ENCODE results near the gene ETV7.
"Not testable (repeated sequence)": the region's sequence is repeated elsewhere in the genome, so short reads cannot be mapped to it uniquely, and the experiment has no call there.

Gene ETV7
- total RNA-seq, result 1.2 to 2.9 (median 2.6) reads per million in 3 experiments

- DNase-seq, result peak; percentile 27
These were observed at the start of gene ETV7 for GRCh38 chr6:36387440-36388303. ETV7 (minus strand) TSS chr6:36387669; CDS start chr6:36387541, 128 bp downstream.

- DNase-seq, result no peak
These were observed 49.0 kb upstream of the ETV7 start for GRCh38 chr6:36436466-36436865.

- DNase-seq, result no peak
These were observed 44.7 kb upstream of the ETV7 start for GRCh38 chr6:36432151-36432671.

GRCh38 chr6:36431197-36431596 lies 43.7 kb upstream of the ETV7 start:
- DNase-seq, result no peak

DNA sequence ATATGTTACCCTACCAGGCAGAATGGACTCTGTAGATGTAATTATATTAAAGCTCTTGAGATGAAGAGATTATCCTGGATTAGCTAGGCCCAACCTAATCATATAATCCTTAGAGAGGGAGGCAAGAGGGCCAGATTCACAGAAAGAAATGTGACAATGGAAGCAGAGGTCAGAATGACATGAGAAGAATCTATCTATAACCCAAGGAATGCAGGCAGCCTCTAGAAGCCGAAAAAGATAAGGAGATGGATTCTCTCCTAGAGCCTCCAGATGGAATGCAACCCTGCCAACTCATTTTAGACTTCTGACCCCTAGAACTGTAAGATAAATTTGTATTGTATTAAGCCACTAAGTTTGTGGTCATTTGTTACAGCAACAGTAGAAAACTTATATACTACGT lies 42.9 kb upstream of the ETV7 start:
- DNase-seq, result no peak

DNA sequence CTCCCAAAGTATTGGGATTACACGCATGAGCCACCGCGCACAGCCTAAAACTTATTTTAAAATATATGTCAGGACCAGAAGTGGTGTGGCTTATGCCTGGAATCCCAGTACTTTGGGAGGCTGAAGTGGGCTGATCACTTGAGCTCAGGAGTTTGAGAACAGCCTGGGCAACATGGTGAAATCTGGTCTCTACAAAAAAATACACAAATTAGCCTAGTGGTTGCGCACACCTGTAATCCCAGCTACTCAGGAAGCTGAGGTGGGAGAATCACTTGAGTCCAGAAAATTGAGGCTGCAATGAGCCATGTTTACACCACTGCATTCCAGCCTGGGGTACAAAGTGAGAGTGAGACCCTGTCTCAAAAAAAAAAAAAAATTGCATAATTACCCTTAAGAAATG lies 41.4 kb upstream of the ETV7 start:
- no peak for DNase-seq

- no peak for DNase-seq
These were observed 39.2 kb upstream of the ETV7 start for GRCh38 chr6:36426622-36427021.

DNA sequence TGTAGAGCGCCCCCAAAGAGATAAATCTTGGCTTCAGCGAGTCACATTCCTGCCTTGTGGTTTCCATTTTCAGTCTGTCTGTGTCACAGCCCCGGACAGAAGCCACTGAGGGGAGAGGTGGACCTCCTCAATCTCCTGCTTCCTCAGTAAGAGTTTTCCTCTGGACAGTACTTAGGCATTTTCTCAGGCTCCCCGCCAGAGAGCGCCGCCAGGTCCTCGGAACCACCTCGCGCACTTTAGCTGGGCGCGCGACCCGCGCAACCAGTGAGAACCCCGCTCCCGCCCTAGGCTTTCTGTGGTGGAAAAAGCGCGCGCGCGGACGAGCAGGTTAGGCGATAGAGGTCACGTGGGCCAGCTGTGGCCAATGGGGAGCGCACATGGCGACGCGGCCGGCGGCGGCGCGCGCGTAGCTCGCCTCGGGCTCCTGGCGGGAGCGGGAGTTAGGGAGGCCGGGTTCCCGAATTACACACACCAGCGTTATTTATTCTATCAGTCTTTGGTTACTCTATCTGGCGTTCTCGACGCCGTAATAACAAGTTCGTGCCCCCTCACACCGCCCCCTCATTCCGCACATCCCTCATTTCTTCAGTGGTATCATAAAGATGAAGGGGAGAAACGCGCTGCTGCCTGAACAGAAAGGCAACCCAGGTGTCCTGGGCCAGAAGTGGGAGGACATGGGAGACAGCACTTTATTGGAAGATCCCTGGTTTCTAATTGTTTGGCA lies 35.8 kb upstream of the ETV7 start:
- DNase-seq, result peak; percentile 97

DNA sequence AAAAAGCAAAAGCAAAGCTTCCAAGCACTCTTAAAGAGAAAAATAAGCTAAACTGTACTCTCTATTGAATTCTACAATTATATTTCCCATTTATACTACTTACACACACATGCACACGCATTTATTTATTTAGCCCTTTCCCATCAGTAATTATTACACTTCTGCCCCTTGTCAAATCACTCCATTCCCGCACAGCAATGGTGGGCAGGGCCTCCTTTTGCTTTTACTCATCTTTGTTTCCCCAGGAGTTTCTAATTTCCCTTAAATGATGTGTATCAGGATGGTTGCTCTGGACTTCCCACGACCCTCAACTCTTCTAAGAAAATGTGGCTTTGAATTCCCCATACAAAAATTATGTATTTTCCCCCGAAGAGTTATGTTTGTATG lies 35.2 kb upstream of the ETV7 start:
- DNase-seq, result no peak

- DNase-seq, result no peak
These were observed 31.8 kb upstream of the ETV7 start for GRCh38 chr6:36419310-36419709.

- DNase-seq, result no peak
These were observed 31.1 kb upstream of the ETV7 start for GRCh38 chr6:36418558-36418957.

- no peak for DNase-seq
These were observed 27.0 kb upstream of the ETV7 start for GRCh38 chr6:36414481-36414880.

DNA sequence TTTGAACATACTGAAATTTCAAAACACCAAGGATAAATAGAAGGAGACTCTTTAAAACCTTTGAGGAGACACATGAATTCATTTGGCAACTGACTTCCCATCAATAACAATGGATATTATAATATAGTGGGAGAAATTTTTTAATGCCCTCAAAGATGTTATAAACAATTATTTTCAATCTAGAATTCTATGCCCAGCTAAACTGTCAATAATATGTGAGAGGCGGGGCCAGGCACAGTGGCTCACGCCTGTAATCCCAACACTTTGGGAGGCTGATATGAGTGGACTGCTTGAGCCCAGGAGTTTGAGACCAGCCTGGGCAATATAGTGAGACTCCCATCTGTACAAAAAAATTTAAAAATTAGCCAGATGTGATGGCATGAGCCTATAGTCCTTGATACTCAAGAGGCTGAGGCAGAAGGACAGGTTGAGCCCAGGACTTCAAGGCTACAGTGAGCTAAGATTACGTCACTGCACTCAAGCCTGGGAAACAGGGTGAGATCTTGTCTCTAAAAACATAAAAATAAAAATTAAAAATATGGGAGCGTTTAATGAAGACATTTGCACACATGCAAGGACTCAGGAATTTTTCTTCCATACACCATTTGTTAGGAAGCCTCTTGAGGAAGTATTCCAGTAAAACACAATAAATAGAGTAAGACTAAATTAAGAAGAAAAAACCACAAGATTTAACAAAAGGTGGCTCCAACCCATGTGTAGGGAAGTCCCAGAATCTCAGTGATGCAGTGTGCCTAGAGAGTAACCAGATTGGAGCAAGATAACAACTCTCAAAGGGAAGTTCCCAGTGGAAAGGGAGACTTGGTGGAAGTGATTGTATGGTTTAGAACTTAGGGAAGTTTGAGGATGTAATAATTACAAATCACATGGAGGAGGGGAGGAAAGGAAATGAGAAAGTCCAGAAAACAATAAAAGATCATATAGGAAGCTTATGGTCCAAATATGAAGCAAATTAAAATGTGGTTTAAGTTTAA lies 26.3 kb upstream of the ETV7 start:
- DNase-seq, result no peak

GRCh38 chr6:36409718-36410117 lies 22.2 kb upstream of the ETV7 start:
- not testable (repeated sequence) for DNase-seq

DNA sequence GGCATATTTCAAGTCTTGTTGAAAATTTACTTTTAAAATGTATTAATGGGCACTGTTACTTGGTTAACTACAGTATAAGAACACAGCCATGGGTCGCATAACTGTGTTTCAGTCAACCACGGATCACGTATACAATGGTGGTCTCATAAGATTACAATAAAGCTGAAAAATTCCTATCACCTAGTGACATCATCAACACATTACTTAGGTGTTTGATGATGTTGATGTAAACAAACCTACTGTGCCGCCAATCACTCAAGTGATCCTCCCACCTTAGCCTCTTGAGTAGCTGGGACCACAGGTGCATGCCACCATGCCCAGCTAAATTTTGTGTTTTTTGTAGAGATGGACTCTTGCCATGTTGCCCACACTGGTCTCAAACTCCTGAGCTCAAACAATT lies 16.7 kb upstream of the ETV7 start:
- DNase-seq, result no peak

DNA sequence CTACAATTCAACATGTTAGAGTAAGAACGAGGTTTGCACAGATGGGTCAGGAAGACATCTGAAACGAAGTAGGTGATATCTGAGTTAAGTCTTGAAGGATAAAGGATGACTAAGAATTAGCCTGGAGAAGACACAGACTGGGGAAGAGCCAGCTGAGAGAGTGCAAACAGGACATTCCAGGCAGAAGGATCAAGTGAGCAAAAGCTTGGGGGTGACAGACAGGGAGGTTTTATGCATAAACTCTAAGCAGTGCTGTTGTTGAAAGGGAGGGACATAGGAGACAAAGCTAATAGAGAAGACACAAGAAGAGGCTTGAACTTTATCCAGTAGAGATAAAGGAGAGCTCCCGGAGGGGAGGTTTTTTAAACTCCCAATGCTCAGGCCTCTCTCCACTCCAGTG lies 15.0 kb upstream of the ETV7 start:
- DNase-seq, result no peak

DNA sequence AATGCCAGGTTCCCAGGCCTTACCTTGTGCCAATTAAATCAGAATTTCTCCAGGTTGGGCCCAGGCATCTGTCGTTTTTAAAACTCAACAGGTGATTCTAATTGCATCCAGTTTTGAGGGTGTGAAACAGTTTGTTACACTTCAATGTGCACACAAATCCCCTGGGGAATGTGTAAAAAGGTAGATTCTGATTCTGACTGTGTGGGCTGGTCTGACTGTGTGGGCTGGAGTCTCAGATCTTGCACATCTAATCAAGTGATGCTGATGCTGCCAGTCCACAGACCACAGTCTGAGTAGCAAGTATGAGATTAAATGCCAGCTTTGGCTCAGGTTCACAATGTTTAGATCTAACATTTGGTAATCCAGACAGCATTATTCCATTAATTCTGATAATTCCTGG lies 12.5 kb upstream of the ETV7 start:
- no peak for DNase-seq

- no peak for DNase-seq
These were observed 5.2 kb upstream of the ETV7 start for GRCh38 chr6:36392621-36393020.

- DNase-seq, result no peak
These were observed 1.9 kb upstream of the ETV7 start for GRCh38 chr6:36389353-36389752.

- DNase-seq, result peak; percentile 17
These were observed 702 bp downstream of the ETV7 start for GRCh38 chr6:36386495-36387439.

DNA sequence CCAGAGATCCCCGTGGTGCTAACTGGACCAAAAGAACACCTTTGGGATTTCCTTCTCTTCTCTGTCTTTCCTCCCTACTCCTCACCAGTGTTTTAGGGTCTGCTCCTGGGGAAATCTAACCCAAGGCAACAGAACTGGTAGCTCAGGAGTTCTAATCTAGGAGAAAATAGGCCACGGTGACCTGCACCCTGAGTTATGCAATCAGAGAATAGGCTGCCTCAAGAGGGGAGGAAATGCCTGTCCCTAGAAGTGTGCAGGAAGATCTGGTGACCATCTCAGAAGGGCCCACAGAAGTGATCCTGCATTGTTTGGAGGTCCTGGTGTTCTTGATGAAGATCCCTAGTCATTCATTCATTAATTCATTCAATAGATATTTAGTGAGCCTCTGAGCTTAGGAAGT lies 3.4 kb downstream of the ETV7 start:
- no peak for DNase-seq

Data from central memory CD4-positive, alpha-beta T cell (primary cell).